H9 (cell line): ENCODE results near the gene CCDC124. TPM values are rescaled to one million over a fixed set of nuclear protein-coding genes. Genes with fewer than 3 reads are reported as not detected.

Source experiments
- DNase-seq: peaks from one replicate; pipeline ENCODE4 v3.0.0-alpha.2; 2017
- H2AFZ ChIP-seq: one replicate; pipeline ENCODE4 v1.6.1; 2013; ENCODE audit warnings: mild to moderate bottlenecking, low read length, control low read depth, moderate library complexity
- H2AK5ac ChIP-seq: 2 replicates; pipeline ENCODE4 v1.6.1; 2013; ENCODE audit warnings: low read length, control low read depth, mixed read lengths; ENCODE audit not compliant: insufficient read length
- H2BK120ac ChIP-seq: one replicate; pipeline ENCODE4 v1.6.1; 2013; ENCODE audit warnings: low read depth, mild to moderate bottlenecking, low read length, control low read depth, inconsistent platforms; ENCODE audit not compliant: poor library complexity, severe bottlenecking
- H2BK12ac ChIP-seq: 2 replicates; pipeline ENCODE4 v1.6.1; 2013; ENCODE audit warnings: low read length, control low read depth, mixed read lengths, low read depth; ENCODE audit not compliant: insufficient read length
- H2BK15ac ChIP-seq: 2 replicates; pipeline ENCODE4 v1.6.1; 2013; ENCODE audit warnings: low read depth, low read length, control low read depth
- H2BK20ac ChIP-seq: one replicate; pipeline ENCODE4 v1.6.1; 2013; ENCODE audit warnings: low read depth, mild to moderate bottlenecking, low read length, control low read depth, inconsistent platforms; ENCODE audit not compliant: poor library complexity, severe bottlenecking
- H2BK5ac ChIP-seq: 2 replicates; pipeline ENCODE4 v1.6.1; 2013; ENCODE audit warnings: low read length, control low read depth, mixed read lengths; ENCODE audit not compliant: insufficient read length
- H3K14ac ChIP-seq: 2 replicates; pipeline ENCODE4 v1.6.1; 2013; ENCODE audit warnings: low read length, control low read depth; ENCODE audit not compliant: insufficient read depth
- H3K18ac ChIP-seq: 2 replicates; pipeline ENCODE4 v1.6.1; 2013; ENCODE audit warnings: low read depth, mild to moderate bottlenecking, mixed read lengths, low read length, control low read depth; ENCODE audit not compliant: insufficient read length
- H3K23ac ChIP-seq: 2 replicates; pipeline ENCODE4 v1.6.1; 2013; ENCODE audit warnings: low read length, control low read depth, mixed read lengths, low read depth; ENCODE audit not compliant: insufficient read length
- H3K23me2 ChIP-seq: 2 replicates; pipeline ENCODE4 v1.6.1; 2013; ENCODE audit warnings: low read depth, mild to moderate bottlenecking, mixed read lengths, low read length, control low read depth; ENCODE audit not compliant: insufficient read length, poor library complexity, severe bottlenecking
- H3K27ac ChIP-seq: 2 replicates; pipeline ENCODE4 v1.5.1; 2013; ENCODE audit warnings: low read length, control low read depth, mixed read lengths, low read depth; ENCODE audit not compliant: insufficient read length
- H3K27me3 ChIP-seq: 2 replicates; pipeline ENCODE4 v1.6.1; 2013; ENCODE audit warnings: low read length, control low read depth, inconsistent platforms; ENCODE audit not compliant: insufficient read depth
- H3K4ac ChIP-seq: 2 replicates; pipeline ENCODE4 v1.6.1; 2013; ENCODE audit warnings: low read depth, mild to moderate bottlenecking, control low read depth, inconsistent platforms, low read length, moderate library complexity
- H3K4me1 ChIP-seq: 2 replicates; pipeline ENCODE4 v1.6.1; 2013; ENCODE audit warnings: low read length, control low read depth, inconsistent platforms; ENCODE audit not compliant: insufficient read depth
- H3K4me2 ChIP-seq: 2 replicates; pipeline ENCODE4 v1.6.1; 2013; ENCODE audit warnings: low read length, control low read depth, mixed read lengths; ENCODE audit not compliant: insufficient read length, insufficient read depth
- H3K56ac ChIP-seq: 2 replicates; pipeline ENCODE4 v1.6.1; 2013; ENCODE audit warnings: low read depth, mild to moderate bottlenecking, mixed read lengths, low read length, control low read depth; ENCODE audit not compliant: insufficient read length
- H3K79me1 ChIP-seq: 2 replicates; pipeline ENCODE4 v1.6.1; 2013; ENCODE audit warnings: low read depth, mild to moderate bottlenecking, moderate library complexity, low read length, control low read depth, inconsistent platforms; ENCODE audit not compliant: insufficient read depth, poor library complexity, severe bottlenecking
- H3K79me2 ChIP-seq: 2 replicates; pipeline ENCODE4 v1.6.1; 2013; ENCODE audit warnings: low read length, control low read depth, inconsistent platforms; ENCODE audit not compliant: insufficient read depth
- H3K9ac ChIP-seq: 2 replicates; pipeline ENCODE4 v1.6.1; 2013; ENCODE audit warnings: low read length, control low read depth, mixed read lengths; ENCODE audit not compliant: insufficient read length; ENCODE audit errors: extremely low read depth
- H3K9me3 ChIP-seq: one replicate; pipeline ENCODE4 v1.6.1; 2013; ENCODE audit warnings: low read depth, low read length, inconsistent platforms; ENCODE audit not compliant: control insufficient read depth
- H3T11ph ChIP-seq: one replicate; pipeline ENCODE4 v1.6.1; 2013; ENCODE audit warnings: mild to moderate bottlenecking, low read length, control low read depth, inconsistent platforms
- H4K20me1 ChIP-seq: one replicate; pipeline ENCODE4 v1.6.1; 2013; ENCODE audit not compliant: control insufficient read depth, insufficient read length, insufficient read depth
- H4K5ac ChIP-seq: 2 replicates; pipeline ENCODE4 v1.6.1; 2013; ENCODE audit warnings: low read depth, mild to moderate bottlenecking, mixed read lengths, low read length, control low read depth; ENCODE audit not compliant: insufficient read length
- H4K8ac ChIP-seq: replicated peaks from 2 replicates; pipeline ENCODE4 v1.6.1; 2013; ENCODE audit warnings: low read length, control low read depth, mixed read lengths, low read depth; ENCODE audit not compliant: insufficient read length
- H4K91ac ChIP-seq: 2 replicates; pipeline ENCODE4 v1.6.1; 2013; ENCODE audit warnings: low read depth, mild to moderate bottlenecking, moderate library complexity, mixed read lengths, low read length, control low read depth; ENCODE audit not compliant: insufficient read length
- H3K27ac Mint-ChIP-seq, 3 experiments: 2 replicates in 2 of 3; 3 replicates in 1 of 3; pipeline ENCODE4 v1.8.0; 2020 to 2021; ENCODE audit warnings: mixed read lengths in 3 of 3, mild to moderate bottlenecking in 1 of 3, moderate library complexity in 1 of 3
- H3K27me3 Mint-ChIP-seq: 2 replicates; pipeline ENCODE4 v1.8.0; 2021; ENCODE audit warnings: low read depth, mild to moderate bottlenecking, moderate library complexity, mixed read lengths
- H3K36me3 Mint-ChIP-seq, 3 experiments: 2 replicates in 2 of 3; 3 replicates in 1 of 3; pipeline ENCODE4 v1.8.0; 2020 to 2021; ENCODE audit warnings: low read depth in 3 of 3, mixed read lengths in 3 of 3; ENCODE audit not compliant: insufficient read depth in 1 of 3
- H3K4me1 Mint-ChIP-seq, 2 experiments: 2 replicates each; pipeline ENCODE4 v1.8.0; 2020; ENCODE audit warnings: mixed read lengths in 2 of 2
- H3K4me3 Mint-ChIP-seq, 2 experiments: 2 replicates in 1 of 2; 3 replicates in 1 of 2; pipeline ENCODE4 v1.8.0; 2020 to 2021; ENCODE audit warnings: mild to moderate bottlenecking in 2 of 2, mixed read lengths in 2 of 2, moderate library complexity in 1 of 2
- H3K9me3 Mint-ChIP-seq, 2 experiments: 2 replicates in 1 of 2; 3 replicates in 1 of 2; pipeline ENCODE4 v1.8.0; 2020; ENCODE audit warnings: mild to moderate bottlenecking in 2 of 2, mixed read lengths in 2 of 2, moderate library complexity in 1 of 2
- WGBS: extraction: QIAGEN DNeasy Blood & Tissue Kit; methylation state at CpG from one replicate; pipeline ENCODE4 v1.1.7; 2013; ENCODE audit warnings: missing lambda C conversion rate, low lambda C conversion rate, mixed read lengths; ENCODE audit not compliant: insufficient read length; ENCODE audit errors: extremely low coverage; 5-methylcytosine and 5-hydroxymethylcytosine counted together
- total RNA-seq: library from RNA; stranded (reverse); gene quantifications from 2 replicates; pipeline ENCODE4 v1.2.1, GENCODE V29; 2021
- TF ChIP-seq, protein P1 (sequence below): fragments of 200-600 bp; sonication (generic); conservative IDR thresholded peaks from 3 replicates; pipeline ENCODE4 v1.8.0; 2021; ENCODE audit warnings: antibody characterized with exemption, mild to moderate bottlenecking

Gene CCDC124
- total RNA-seq, 1 experiment from 2014 or later, result 119 TPM

DNA sequence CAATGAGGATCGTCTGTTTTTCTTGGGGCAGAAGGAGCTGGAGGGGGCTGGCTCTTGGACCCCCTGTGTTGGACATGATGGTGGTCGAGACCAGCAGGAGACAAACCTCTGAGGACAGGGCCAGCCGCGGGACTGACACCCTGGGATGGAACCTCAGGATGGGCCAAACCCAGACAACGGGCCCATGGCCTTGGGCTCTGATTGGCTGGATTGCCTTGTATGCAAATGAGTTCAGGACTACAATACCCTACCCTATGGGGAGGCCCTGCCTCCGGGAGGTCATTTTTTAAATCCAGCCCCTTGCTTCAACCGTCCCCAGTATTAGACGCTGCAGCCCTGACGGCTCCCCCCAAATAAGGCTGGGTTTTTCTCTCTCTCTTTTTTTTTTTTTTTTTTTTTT, 39.0 kb upstream of the CCDC124 start:
- Histone ChIP-seq H3K23me2 (no peaks in the 10 kb centered on the region), H4K20me1 (no peaks in the 10 kb centered on the region), H2BK12ac (no peak overlapping the region), H2BK120ac (no peak overlapping the region), H2BK5ac (no peak overlapping the region), H3K4me2 (no peak overlapping the region), H2AFZ (no peak overlapping the region), H3K56ac (no peak overlapping the region), H3K4ac (no peak overlapping the region), H3K27ac (no peak overlapping the region), H3K18ac (no peak overlapping the region), H4K8ac (no peak overlapping the region), H3K9me3 (no peaks in the 10 kb centered on the region), H3K14ac (no peak overlapping the region), H3K9ac (no peak overlapping the region), H2BK20ac (no peak overlapping the region), H3K23ac (no peak overlapping the region), H3K79me1 (no peaks in the 10 kb centered on the region), H3K27me3 (no peaks in the 10 kb centered on the region), H4K5ac (no peak overlapping the region), H2AK5ac (no peak overlapping the region), H3K79me2 (no peaks in the 10 kb centered on the region), H3K4me1 (no peaks in the 10 kb centered on the region), H2BK15ac (no peak overlapping the region), H3T11ph (no peak overlapping the region), H4K91ac (no peak overlapping the region)
- H3K4me3 Mint-ChIP-seq, result no peak overlapping the region
- no CpG with 5 or more reads among the region's 9 CpGs for WGBS
- H3K36me3 Mint-ChIP-seq, result no peaks in the 10 kb centered on the region
- no peak overlapping the region; a peak in 1 of 7 replicates for H3K27ac Mint-ChIP-seq
- peaks cover 25% of the 10 kb centered on the region for H3K27me3 Mint-ChIP-seq
- peaks cover 0 to under 1% of the 10 kb centered on the region in 2 experiments; a peak in 2 of 5 replicates for H3K9me3 Mint-ChIP-seq
- DNase-seq, result no peak
- TF ChIP-seq, protein P1, sequence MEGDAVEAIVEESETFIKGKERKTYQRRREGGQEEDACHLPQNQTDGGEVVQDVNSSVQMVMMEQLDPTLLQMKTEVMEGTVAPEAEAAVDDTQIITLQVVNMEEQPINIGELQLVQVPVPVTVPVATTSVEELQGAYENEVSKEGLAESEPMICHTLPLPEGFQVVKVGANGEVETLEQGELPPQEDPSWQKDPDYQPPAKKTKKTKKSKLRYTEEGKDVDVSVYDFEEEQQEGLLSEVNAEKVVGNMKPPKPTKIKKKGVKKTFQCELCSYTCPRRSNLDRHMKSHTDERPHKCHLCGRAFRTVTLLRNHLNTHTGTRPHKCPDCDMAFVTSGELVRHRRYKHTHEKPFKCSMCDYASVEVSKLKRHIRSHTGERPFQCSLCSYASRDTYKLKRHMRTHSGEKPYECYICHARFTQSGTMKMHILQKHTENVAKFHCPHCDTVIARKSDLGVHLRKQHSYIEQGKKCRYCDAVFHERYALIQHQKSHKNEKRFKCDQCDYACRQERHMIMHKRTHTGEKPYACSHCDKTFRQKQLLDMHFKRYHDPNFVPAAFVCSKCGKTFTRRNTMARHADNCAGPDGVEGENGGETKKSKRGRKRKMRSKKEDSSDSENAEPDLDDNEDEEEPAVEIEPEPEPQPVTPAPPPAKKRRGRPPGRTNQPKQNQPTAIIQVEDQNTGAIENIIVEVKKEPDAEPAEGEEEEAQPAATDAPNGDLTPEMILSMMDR, result no peak
- H3K4me1 Mint-ChIP-seq, result peaks cover 6 to 12% of the 10 kb centered on the region in 2 experiments
